IMR-90 (cell line): ENCODE results near the gene CCP110. TPM values are rescaled to one million over a fixed set of nuclear protein-coding genes. Genes with fewer than 3 reads are reported as not detected.

Experiments
- ATAC-seq: fragments of 200-7000 bp; cut with Tn5 transposase; 2 replicates; pipeline ENCODE4 v1.9.1; 2020; ENCODE audit warnings: low read depth, mild to moderate bottlenecking, moderate library complexity
- BruUV-seq: library from RNA; stranded (reverse); fragments of 400-500 nt; replicated peaks from 2 replicates; lab custom pipeline; 2021; lab: Mats Ljungman, UMichigan
- CTCF ChIA-PET: fragments of 300-600 bp; formaldehyde crosslinking; extraction: SDS; loops from one replicate; lab custom pipeline; 2021; ENCODE audit warnings: antibody characterized with exemption; lab: Yijun Ruan, JAX
- POLR2A ChIA-PET: fragments of 300-600 bp; sonication (Branson Sonifier 250); formaldehyde crosslinking; loops from one replicate; lab custom pipeline; 2022; ENCODE audit warnings: antibody characterized with exemption; ENCODE audit not compliant: unreplicated experiment; lab: Charles Lee
- DNase-seq: peaks from one replicate; pipeline ENCODE4 v3.0.0; 2013
- H2AFZ ChIP-seq: replicated peaks from 2 replicates; pipeline ENCODE3; 2013; ENCODE audit warnings: low read length, mild to moderate bottlenecking; ENCODE audit not compliant: poor library complexity
- H2AK5ac ChIP-seq: 2 replicates; pipeline ENCODE4 v1.6.1; 2013; ENCODE audit warnings: low read depth, low read length, inconsistent platforms
- H2AK9ac ChIP-seq: replicated peaks from 2 replicates; pipeline ENCODE3; 2013; ENCODE audit warnings: mild to moderate bottlenecking, low read depth, low read length, moderate library complexity; ENCODE audit not compliant: poor library complexity
- H2BK120ac ChIP-seq: 2 replicates; pipeline ENCODE4 v1.6.1; 2013; ENCODE audit warnings: low read depth, low read length, inconsistent platforms
- H2BK15ac ChIP-seq: 3 replicates; pipeline ENCODE4 v1.6.1; 2013; ENCODE audit warnings: low read depth, low read length, inconsistent platforms
- H2BK20ac ChIP-seq: 2 replicates; pipeline ENCODE4 v1.6.1; 2013; ENCODE audit warnings: low read depth, mild to moderate bottlenecking, inconsistent platforms, low read length, moderate library complexity
- H2BK5ac ChIP-seq: 2 replicates; pipeline ENCODE4 v1.6.1; 2013; ENCODE audit warnings: mild to moderate bottlenecking, low read depth, low read length, inconsistent platforms; ENCODE audit not compliant: poor library complexity, severe bottlenecking
- H3K14ac ChIP-seq: replicated peaks from 2 replicates; pipeline ENCODE4 v1.6.1; 2013; ENCODE audit warnings: low read depth, low read length, inconsistent platforms
- H3K18ac ChIP-seq: 2 replicates; pipeline ENCODE4 v1.6.1; 2013; ENCODE audit warnings: low read depth, low read length, control low read depth
- H3K23ac ChIP-seq: 2 replicates; pipeline ENCODE4 v1.6.1; 2013; ENCODE audit warnings: low read depth, low read length, inconsistent platforms
- H3K27ac ChIP-seq: 2 replicates; pipeline ENCODE4 v1.5.1; 2013; ENCODE audit warnings: mild to moderate bottlenecking, control low read depth, low read length; ENCODE audit not compliant: insufficient read depth
- H3K27me3 ChIP-seq: 2 replicates; pipeline ENCODE4 v1.6.1; 2013; ENCODE audit warnings: low read length; ENCODE audit not compliant: control insufficient read depth, insufficient read depth
- H3K36me3 ChIP-seq: 2 replicates; pipeline ENCODE4 v1.6.1; 2013; ENCODE audit warnings: low read length, mixed read lengths; ENCODE audit not compliant: control insufficient read depth, insufficient read depth
- H3K4ac ChIP-seq: 2 replicates; pipeline ENCODE4 v1.6.1; 2013; ENCODE audit warnings: low read depth, low read length, inconsistent platforms
- H3K4me1 ChIP-seq: 2 replicates; pipeline ENCODE4 v1.6.1; 2013; ENCODE audit warnings: low read length, mixed read lengths; ENCODE audit not compliant: control insufficient read depth, insufficient read depth
- H3K4me2 ChIP-seq: 2 replicates; pipeline ENCODE4 v1.6.1; 2013; ENCODE audit warnings: low read depth, mild to moderate bottlenecking, control low read depth, low read length, moderate library complexity
- H3K4me3 ChIP-seq: 2 replicates; pipeline ENCODE4 v1.5.1; 2013; ENCODE audit warnings: low read depth, mild to moderate bottlenecking, control low read depth, low read length, moderate library complexity; ENCODE audit not compliant: insufficient read depth
- H3K56ac ChIP-seq: 2 replicates; pipeline ENCODE4 v1.6.1; 2013; ENCODE audit warnings: low read length, inconsistent platforms; ENCODE audit not compliant: insufficient read depth; ENCODE audit errors: extremely low read depth
- H3K79me1 ChIP-seq, 2 experiments: 2 replicates each; pipeline ENCODE4 v1.6.1; 2013; ENCODE audit warnings: low read length in 2 of 2, inconsistent platforms in 1 of 2, low read depth in 1 of 2
- H3K9ac ChIP-seq: 2 replicates; pipeline ENCODE4 v1.6.1; 2013; ENCODE audit warnings: low read depth, low read length, control low read depth
- H3K9me1 ChIP-seq: 2 replicates; pipeline ENCODE4 v1.6.1; 2013; ENCODE audit warnings: low read length, inconsistent platforms; ENCODE audit not compliant: insufficient read depth
- H3K9me3 ChIP-seq: 2 replicates; pipeline ENCODE4 v1.6.1; 2013; ENCODE audit warnings: low read length; ENCODE audit not compliant: control insufficient read depth, insufficient read depth
- H4K20me1 ChIP-seq: 2 replicates; pipeline ENCODE4 v1.6.1; 2013; ENCODE audit warnings: low read length, inconsistent platforms; ENCODE audit not compliant: insufficient read depth
- H4K5ac ChIP-seq: 2 replicates; pipeline ENCODE4 v1.6.1; 2013; ENCODE audit warnings: mild to moderate bottlenecking, low read depth, low read length, control low read depth
- H4K8ac ChIP-seq, 2 experiments: 2 replicates each; pipeline ENCODE4 v1.6.1; 2013; ENCODE audit warnings: low read depth in 2 of 2, low read length in 2 of 2, control low read depth in 1 of 2, inconsistent platforms in 1 of 2
- H4K91ac ChIP-seq: 2 replicates; pipeline ENCODE4 v1.6.1; 2013; ENCODE audit warnings: low read depth, low read length, inconsistent platforms; ENCODE audit not compliant: insufficient read depth
- BHLHE40 ChIP-seq: fragments of 150-350 bp; IDR thresholded peaks from 2 replicates; pipeline ENCODE4 v1.6.1; 2016; ENCODE audit warnings: mild to moderate bottlenecking, low read depth, low read length
- RFX5 ChIP-seq: IDR thresholded peaks from 2 replicates; pipeline ENCODE4 v1.8.0; 2012; ENCODE audit warnings: low read depth, mild to moderate bottlenecking, low read length, moderate library complexity
- WGBS, 2 experiments: methylation state at CpG; one replicate each; pipeline versions ENCODE4 v1.1.5 to v1.1.7; 2013; ENCODE audit warnings: missing lambda C conversion rate in 2 of 2; ENCODE audit not compliant: insufficient read length in 1 of 2; ENCODE audit errors: extremely low coverage in 2 of 2; 5-methylcytosine and 5-hydroxymethylcytosine counted together
- dilution Hi-C: fragments of 300-500 bp; cut with HindIII; formaldehyde crosslinking; loops from one replicate; pipeline ENCODE4 v1.14.3; 2018; ENCODE audit warnings: low sequenced_read_pairs; ENCODE audit not compliant: unreplicated experiment
- in situ Hi-C: fragments of 300-500 bp; cut with MboI; formaldehyde crosslinking; loops from 3 replicates; pipeline ENCODE4 v1.14.3; 2019; ENCODE audit warnings: low sequenced_read_pairs, inconsistent platforms, mixed read lengths
- intact Hi-C: fragments of 100-400 bp; cut with micrococcal nuclease; formaldehyde crosslinking; loops from 2 replicates; pipeline ENCODE4 v1.10.0; 2022
- polyA plus RNA-seq, 3 experiments: library from polyadenylated mRNA; depleted of rRNA; stranded (reverse); fragments of >200 nt; gene quantifications; 2 replicates each; pipeline ENCODE4 v1.2.3, GENCODE V29; 2012; ENCODE audit warnings: low replicate concordance in 1 of 3
- total RNA-seq: library from RNA; depleted of rRNA; stranded (reverse); fragments of >200 nt; gene quantifications from 2 replicates; pipeline ENCODE4 v1.2.3, GENCODE V29; 2012

The CCP110 gene
- total and polyA plus RNA-seq, 2 of the 4 experiments (the other 2 are of a cell fraction): 4.7 to 7.7 TPM

- Histone ChIP-seq H2BK120ac (no peak overlapping the region), H2AFZ (no peak overlapping the region), H3K9me1 (peaks cover 5% of the 10 kb centered on the region), H2AK5ac (no peak overlapping the region), H4K5ac (no peak overlapping the region), H3K23ac (no peak overlapping the region), H3K4me2 (no peak overlapping the region), H4K91ac (no peak overlapping the region), H3K27me3 (no peaks in the 10 kb centered on the region), H3K9ac (no peak overlapping the region), H2BK15ac (no peak overlapping the region), H3K4me1 (peaks cover 4% of the 10 kb centered on the region), H3K4me3 (no peak overlapping the region), H3K18ac (no peak overlapping the region), H2AK9ac (no peak overlapping the region), H3K79me1 (peaks cover 11 to 45% of the 10 kb centered on the region in 2 experiments), H4K8ac (no peak overlapping the region), H4K20me1 (no peaks in the 10 kb centered on the region), H3K9me3 (peaks cover 8% of the 10 kb centered on the region), H3K27ac (no peak overlapping the region), H2BK5ac (no peak overlapping the region), H3K4ac (no peak overlapping the region), H3K56ac (no peak overlapping the region), H2BK20ac (no peak overlapping the region), H3K36me3 (peaks cover under 1% of the 10 kb centered on the region), H3K14ac (no peak overlapping the region)
- no TSS peak for BruUV-seq
- ATAC-seq (no peak), DNase-seq (no peak)
- WGBS, 2 experiments: no CpG with 5 or more reads among the region's 4 CpGs
- POLR2A ChIA-PET: interaction anchor here (0.6 kb wide), 1 partner anchor 39 kb away, joined by 3 read pairs; no protein-coding TSS in a partner anchor
- intact Hi-C loops (no loop called here), dilution Hi-C loops (no loop called here), in situ Hi-C loops (no loop called here)
- CTCF ChIA-PET: interaction anchor here (0.7 kb wide), 2 partner anchors 110 to 823 kb away, joined by 3 to 4 read pairs; no protein-coding TSS in a partner anchor
- TF ChIP-seq RFX5 (no peak), BHLHE40 (no peak)
These were observed 36.3 kb downstream of the CCP110 start for GRCh38 chr16:19560078-19560477.
